NCI-H446 treated with DMSO at 0.1 percent for 48 hours (cell line): ENCODE data around the gene ZNF79.
"Not testable (repeated sequence)": the region's sequence is repeated elsewhere in the genome, so short reads cannot be mapped to it uniquely, and the experiment has no call there.

ENCODE experiments used
- DNase-seq: peaks from one replicate; lab custom pipeline; 2025; lab: John Stamatoyannopoulos, UW

ZNF79 gene

GRCh38 chr9:127457191-127457878 lies 33.2 kb downstream of the ZNF79 start:
- no peak for DNase-seq

- DNase-seq = no peak
Observed at GRCh38 chr9:127458921-127459320, 34.7 kb downstream of the ZNF79 start.

- DNase-seq = no peak
Observed at GRCh38 chr9:127463382-127463781, 39.2 kb downstream of the ZNF79 start.

- no peak for DNase-seq
Observed at GRCh38 chr9:127463911-127464310, 39.7 kb downstream of the ZNF79 start.

- not testable (repeated sequence) for DNase-seq
Observed at GRCh38 chr9:127466407-127466917, 42.3 kb downstream of the ZNF79 start.

GRCh38 chr9:127467621-127468020 lies 43.4 kb downstream of the ZNF79 start:
- DNase-seq = no peak

- DNase-seq = no peak
Observed at GRCh38 chr9:127470662-127471061, 46.5 kb downstream of the ZNF79 start.

GRCh38 chr9:127473501-127473900 lies 49.3 kb downstream of the ZNF79 start:
- no peak for DNase-seq

GRCh38 chr9:127473932-127474331 lies 49.8 kb downstream of the ZNF79 start:
- no peak for DNase-seq

- DNase-seq = no peak
Observed at GRCh38 chr9:127474592-127474991, 50.4 kb downstream of the ZNF79 start.

- DNase-seq = no peak
Observed at GRCh38 chr9:127479507-127480081, 55.4 kb downstream of the ZNF79 start.

- no peak for DNase-seq
Observed at GRCh38 chr9:127482662-127483061, 58.5 kb downstream of the ZNF79 start.

- DNase-seq = no peak
Observed at GRCh38 chr9:127485995-127486394, 61.8 kb downstream of the ZNF79 start.

- DNase-seq = no peak
Observed at GRCh38 chr9:127488946-127489345, 64.8 kb downstream of the ZNF79 start.

GRCh38 chr9:127489471-127490115 lies 65.4 kb downstream of the ZNF79 start:
- DNase-seq = no peak

- no peak for DNase-seq
Observed at GRCh38 chr9:127490535-127491230, 66.5 kb downstream of the ZNF79 start.

- no peak for DNase-seq
Observed at GRCh38 chr9:127491516-127491915, 67.3 kb downstream of the ZNF79 start.

GRCh38 chr9:127492616-127493015 lies 68.4 kb downstream of the ZNF79 start:
- no peak for DNase-seq

- no peak for DNase-seq
Observed at GRCh38 chr9:127493592-127494303, 69.6 kb downstream of the ZNF79 start.

GRCh38 chr9:127494304-127494702 lies 70.1 kb downstream of the ZNF79 start:
- no peak for DNase-seq
